BJ (cell line): ENCODE data around the gene AKAP14. TPM values are rescaled to one million over a fixed set of nuclear protein-coding genes. Genes with fewer than 3 reads are reported as not detected.
"Not testable (repeated sequence)": the region's sequence is repeated elsewhere in the genome, so short reads cannot be mapped to it uniquely, and the experiment has no call there.

Experiments used
- CTCF ChIA-PET: fragments of 350-600 bp; formaldehyde crosslinking; extraction: SDS; loops from one replicate; lab custom pipeline; 2021; ENCODE audit warnings: antibody characterized with exemption, inconsistent platforms; lab: Yijun Ruan, JAX
- POLR2A ChIA-PET: fragments of 300-600 bp; sonication (Branson Sonifier 250); formaldehyde crosslinking; extraction: SDS; loops from one replicate; lab custom pipeline; 2021; ENCODE audit warnings: antibody characterized with exemption; lab: Charles Lee
- DNase-seq: peaks from one replicate; pipeline ENCODE4 v3.0.0-alpha.2; 2011; ENCODE audit warnings: low read depth
- H3K27me3 ChIP-seq: 2 replicates; pipeline ENCODE4 v1.6.0; 2011; ENCODE audit warnings: low read length; ENCODE audit not compliant: control insufficient read depth, insufficient read depth
- H3K36me3 ChIP-seq: 2 replicates; pipeline ENCODE4 v1.5.1; 2011; ENCODE audit warnings: low read length; ENCODE audit not compliant: control insufficient read depth, insufficient read depth
- H3K4me3 ChIP-seq: 2 replicates; pipeline ENCODE4 v1.5.1; 2011; ENCODE audit warnings: low read depth, mild to moderate bottlenecking, control low read depth, low read length
- polyA plus RNA-seq: library from polyadenylated mRNA; depleted of rRNA; stranded (reverse); fragments of >200 nt; gene quantifications from 2 replicates; pipeline ENCODE4 v1.2.3, GENCODE V29; 2011
- TF ChIP-seq, protein P1 (sequence below): IDR thresholded peaks from 2 replicates; pipeline ENCODE4 v1.5.1; 2011; ENCODE audit warnings: low read depth, mild to moderate bottlenecking, control low read depth, inconsistent platforms, low read length, moderate library complexity; ENCODE audit not compliant: insufficient read depth

The AKAP14 gene
- polyA plus RNA-seq, 1 experiment = not detected

DNA sequence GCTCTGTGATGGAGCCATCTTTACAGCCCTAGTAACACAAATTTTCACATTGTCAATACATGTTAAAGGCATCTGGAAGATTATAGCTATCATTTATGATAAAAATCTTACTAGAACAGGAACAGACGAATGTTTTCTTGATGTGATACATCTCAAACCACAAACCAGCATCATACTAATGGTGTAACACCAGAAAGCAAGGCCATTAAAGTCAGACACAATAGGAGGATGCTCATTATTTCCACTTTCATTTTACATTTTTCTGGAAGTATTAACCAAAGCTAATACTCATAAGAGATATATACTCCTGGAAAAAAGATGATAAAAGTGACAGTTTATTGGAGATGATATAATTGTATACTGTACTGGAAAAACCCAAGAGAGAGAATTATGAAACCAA is 5.3 kb downstream of the AKAP14 start:
- ChIA-PET CTCF (no interaction called here), POLR2A (interaction anchor here (0.7 kb wide), 1 partner anchor 13 kb away, joined by 19 read pairs; no protein-coding TSS in a partner anchor)
- Histone ChIP-seq H3K4me3 (no peak overlapping the region), H3K36me3 (no peaks in the 10 kb centered on the region), H3K27me3 (no peaks in the 10 kb centered on the region)
- DNase-seq = no peak
- TF ChIP-seq, protein P1, sequence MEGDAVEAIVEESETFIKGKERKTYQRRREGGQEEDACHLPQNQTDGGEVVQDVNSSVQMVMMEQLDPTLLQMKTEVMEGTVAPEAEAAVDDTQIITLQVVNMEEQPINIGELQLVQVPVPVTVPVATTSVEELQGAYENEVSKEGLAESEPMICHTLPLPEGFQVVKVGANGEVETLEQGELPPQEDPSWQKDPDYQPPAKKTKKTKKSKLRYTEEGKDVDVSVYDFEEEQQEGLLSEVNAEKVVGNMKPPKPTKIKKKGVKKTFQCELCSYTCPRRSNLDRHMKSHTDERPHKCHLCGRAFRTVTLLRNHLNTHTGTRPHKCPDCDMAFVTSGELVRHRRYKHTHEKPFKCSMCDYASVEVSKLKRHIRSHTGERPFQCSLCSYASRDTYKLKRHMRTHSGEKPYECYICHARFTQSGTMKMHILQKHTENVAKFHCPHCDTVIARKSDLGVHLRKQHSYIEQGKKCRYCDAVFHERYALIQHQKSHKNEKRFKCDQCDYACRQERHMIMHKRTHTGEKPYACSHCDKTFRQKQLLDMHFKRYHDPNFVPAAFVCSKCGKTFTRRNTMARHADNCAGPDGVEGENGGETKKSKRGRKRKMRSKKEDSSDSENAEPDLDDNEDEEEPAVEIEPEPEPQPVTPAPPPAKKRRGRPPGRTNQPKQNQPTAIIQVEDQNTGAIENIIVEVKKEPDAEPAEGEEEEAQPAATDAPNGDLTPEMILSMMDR = no peak

DNA sequence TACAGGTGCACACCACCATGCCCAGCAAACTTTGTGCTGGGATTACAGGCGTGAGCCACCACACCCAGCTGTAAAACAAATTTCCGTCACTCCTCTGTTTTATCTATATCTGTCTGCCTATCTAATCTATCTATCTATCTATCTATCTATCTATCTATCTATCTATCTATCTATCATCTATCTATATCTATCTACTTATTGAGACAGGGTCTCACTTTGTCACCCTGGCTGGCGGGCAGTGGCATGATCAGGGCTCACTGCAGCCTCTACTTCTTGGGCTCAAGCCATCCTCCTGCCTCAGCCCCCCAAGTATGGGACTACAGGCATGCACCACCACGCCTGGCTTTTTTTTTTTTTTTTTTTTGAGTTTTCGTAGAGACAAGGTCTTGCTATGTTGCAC is 20.6 kb downstream of the AKAP14 start:
- ChIA-PET POLR2A (no interaction called here), CTCF (no interaction called here)
- H3K27me3 ChIP-seq = no peaks in the 10 kb centered on the region
- no peak for DNase-seq
- no peaks in the 10 kb centered on the region for H3K36me3 ChIP-seq
- TF ChIP-seq, protein P1 = no peak
- H3K4me3 ChIP-seq = no peak overlapping the region

- no peaks in the 10 kb centered on the region for H3K36me3 ChIP-seq
- ChIA-PET CTCF (no interaction called here), POLR2A (no interaction called here)
These were observed 22.2 kb downstream of the AKAP14 start for GRCh38 chrX:119917877-119918276.

DNA sequence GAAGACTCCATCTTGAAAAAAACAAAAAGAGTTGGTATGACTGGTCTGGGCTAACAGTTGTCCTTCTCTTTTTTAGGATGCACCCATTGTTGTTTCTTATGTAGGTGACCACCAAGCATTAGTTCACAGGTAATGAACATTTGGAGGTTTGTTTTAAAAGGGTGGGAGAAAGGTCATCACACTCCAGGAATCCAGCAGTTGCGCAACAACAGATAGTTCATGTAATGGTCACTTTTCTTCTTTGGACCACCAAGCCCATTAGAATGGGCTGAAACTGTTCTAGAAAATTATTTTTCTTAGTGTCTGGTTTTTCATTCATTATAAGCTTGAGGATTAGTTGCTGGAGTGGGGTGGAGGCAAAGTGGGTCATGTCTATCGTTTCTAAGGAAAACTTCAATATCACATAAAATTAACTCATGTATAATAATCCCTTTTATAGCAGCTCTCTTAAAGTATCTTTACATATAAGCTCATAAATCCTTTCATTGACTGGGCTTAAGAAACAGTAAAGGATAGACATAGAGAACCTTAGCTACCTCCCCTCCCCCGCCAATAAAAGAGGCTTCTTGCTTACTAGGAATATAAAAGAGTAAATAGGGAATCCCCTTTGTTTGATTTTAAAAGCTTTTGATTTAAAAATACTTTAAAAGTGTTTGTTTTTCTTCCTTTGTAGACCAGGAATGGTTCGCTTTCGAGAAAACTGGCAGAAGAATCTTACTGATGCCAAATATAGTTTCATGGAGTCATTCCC is 24.3 kb downstream of the AKAP14 start:
- no peak overlapping the region for H3K4me3 ChIP-seq
- POLR2A ChIA-PET = no interaction called here

More at GRCh38 chrX:119917877-119918276, 22.2 kb downstream of the AKAP14 start:
- Histone ChIP-seq H3K27me3 (no peaks in the 10 kb centered on the region), H3K4me3 (no peak overlapping the region)
- TF ChIP-seq, protein P1 = no peak
- no peak for DNase-seq

DNA sequence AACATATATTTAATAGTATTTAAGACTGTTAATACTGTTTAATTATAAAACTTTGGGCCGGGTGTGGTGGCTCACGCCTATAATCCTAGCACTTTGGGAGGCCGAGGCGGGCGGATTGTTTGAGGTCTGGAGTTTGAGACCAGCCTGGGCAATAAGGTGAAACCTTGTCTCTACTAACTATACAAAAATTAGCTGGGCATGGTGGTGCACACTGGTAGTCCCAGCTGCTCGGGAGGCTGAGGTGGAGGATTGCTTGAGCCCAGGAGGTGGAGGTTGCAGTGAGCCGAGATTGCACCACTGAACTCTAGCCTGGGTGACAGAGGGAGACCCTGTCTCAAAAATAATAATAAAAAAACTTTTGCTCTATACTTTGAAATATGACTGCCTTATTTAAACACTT is 26.7 kb downstream of the AKAP14 start:
- CTCF ChIA-PET, POLR2A ChIA-PET, H3K4me3 ChIP-seq, H3K36me3 ChIP-seq, H3K27me3 ChIP-seq, DNase-seq: not testable (repeated sequence)

More for the DNA sequence above, 24.3 kb downstream of the AKAP14 start:
- TF ChIP-seq, protein P1 = no peak
- CTCF ChIA-PET = no interaction called here
- Histone ChIP-seq H3K36me3 (no peaks in the 10 kb centered on the region), H3K27me3 (no peaks in the 10 kb centered on the region)
- DNase-seq = no peak
